Fibroblast of pulmonary artery (primary cell): ENCODE data around the gene NDST1.

ENCODE experiments used
- DNase-seq: peaks from one replicate; pipeline ENCODE4 v3.0.0-alpha.2; 2010; ENCODE audit warnings: low read depth
- H3K4me3 ChIP-seq: replicated peaks from 2 replicates; pipeline ENCODE4 v1.5.1; 2011; ENCODE audit warnings: low read depth, mild to moderate bottlenecking, control low read depth, low read length, moderate library complexity
- CTCF ChIP-seq: IDR thresholded peaks from 2 replicates; pipeline ENCODE4 v1.5.1; 2011; ENCODE audit warnings: mild to moderate bottlenecking, control low read depth, low read length, inconsistent platforms; ENCODE audit errors: missing control alignments

NDST1 gene

GRCh38 chr5:150502106-150502505, 5.8 kb upstream of the NDST1 start:
- H3K4me3 ChIP-seq, result no peak overlapping the region
- TF ChIP-seq CTCF, result no peak
- DNase-seq, result no peak

- DNase-seq, result no peak
- no peak for TF ChIP-seq CTCF
- H3K4me3 ChIP-seq, result no peak overlapping the region
Measured at GRCh38 chr5:150502847-150503246, 5.1 kb upstream of the NDST1 start.

- no peak for TF ChIP-seq CTCF
- no peak for DNase-seq
- H3K4me3 ChIP-seq, result no peak overlapping the region
Measured at GRCh38 chr5:150503386-150503785, 4.5 kb upstream of the NDST1 start.

GRCh38 chr5:150503977-150504620, 3.8 kb upstream of the NDST1 start:
- H3K4me3 ChIP-seq, result no peak overlapping the region
- peak; percentile 59 for DNase-seq
- TF ChIP-seq CTCF, result no peak

GRCh38 chr5:150505041-150505511, 2.9 kb upstream of the NDST1 start:
- no peak overlapping the region for H3K4me3 ChIP-seq
- DNase-seq, result no peak
- TF ChIP-seq CTCF, result no peak

- no peak for TF ChIP-seq CTCF
- no peak for DNase-seq
- H3K4me3 ChIP-seq, result no peak overlapping the region
Measured at GRCh38 chr5:150505816-150506215, 2.1 kb upstream of the NDST1 start.
